Cortex of kidney (tissue), 1 donor: Measurements from ENCODE around the gene HNRNPAB.

ENCODE experiments used
- DNase-seq: peaks from one replicate; lab custom pipeline; 2025; lab: John Stamatoyannopoulos, UW

HNRNPAB gene

GRCh38 chr5:178204182-178204934, at the start of gene HNRNPAB:
Gene HNRNPAB, plus strand, starts transcription at chr5:178204533. Its CDS starts 305 bp downstream, at chr5:178204838.
- DNase-seq: no peak

- DNase-seq: no peak
Observed at GRCh38 chr5:178155065-178155464, 49.3 kb upstream of the HNRNPAB start.

- DNase-seq: no peak
Observed at GRCh38 chr5:178160176-178160575, 44.2 kb upstream of the HNRNPAB start.

GRCh38 chr5:178162481-178162880, 41.9 kb upstream of the HNRNPAB start:
- no peak for DNase-seq

- no peak for DNase-seq
Observed at GRCh38 chr5:178163772-178164735, 40.3 kb upstream of the HNRNPAB start.

GRCh38 chr5:178165581-178165980, 38.8 kb upstream of the HNRNPAB start:
- DNase-seq: no peak

- no peak for DNase-seq
Observed at GRCh38 chr5:178170455-178170854, 33.9 kb upstream of the HNRNPAB start.

- no peak for DNase-seq
Observed at GRCh38 chr5:178174456-178174855, 29.9 kb upstream of the HNRNPAB start.

GRCh38 chr5:178176791-178177190, 27.5 kb upstream of the HNRNPAB start:
- DNase-seq: no peak

- no peak for DNase-seq
Observed at GRCh38 chr5:178177569-178177968, 26.8 kb upstream of the HNRNPAB start.

- DNase-seq: no peak
Observed at GRCh38 chr5:178180141-178180863, 24.0 kb upstream of the HNRNPAB start.

- no peak for DNase-seq
Observed at GRCh38 chr5:178182158-178182876, 22.0 kb upstream of the HNRNPAB start.

GRCh38 chr5:178186427-178186826, 17.9 kb upstream of the HNRNPAB start:
- DNase-seq: no peak

GRCh38 chr5:178187014-178187413, 17.3 kb upstream of the HNRNPAB start, which contains the start of gene GMCL2:
Gene GMCL2, minus strand, starts transcription at chr5:178187371. Its CDS starts 72 bp downstream, at chr5:178187299.
- DNase-seq: no peak

- no peak for DNase-seq
Observed at GRCh38 chr5:178189433-178189832, 14.9 kb upstream of the HNRNPAB start.

- DNase-seq: no peak
Observed at GRCh38 chr5:178191661-178192060, 12.7 kb upstream of the HNRNPAB start.

- DNase-seq: no peak
Observed at GRCh38 chr5:178192244-178192643, 12.1 kb upstream of the HNRNPAB start.

GRCh38 chr5:178192787-178193186, 11.5 kb upstream of the HNRNPAB start:
- DNase-seq: no peak

- no peak for DNase-seq
Observed at GRCh38 chr5:178193251-178193809, 11.0 kb upstream of the HNRNPAB start.

- no peak for DNase-seq
Observed at GRCh38 chr5:178194026-178194425, 10.3 kb upstream of the HNRNPAB start.

GRCh38 chr5:178196281-178196812, 8.0 kb upstream of the HNRNPAB start:
- DNase-seq: no peak
